ACHN (cell line): ENCODE results near the gene THBD.

Experiments
- DNase-seq: peaks from one replicate; pipeline ENCODE4 v3.0.0-alpha.2; 2015
- in situ Hi-C: cut with HindIII; loops from 2 replicates; pipeline ENCODE4 v1.10.0; 2017; ENCODE audit warnings: low sequenced_read_pairs, low pct_ligation_motif_present, low pct_unique_long_range_greater_than_20kb

The THBD gene

DNA sequence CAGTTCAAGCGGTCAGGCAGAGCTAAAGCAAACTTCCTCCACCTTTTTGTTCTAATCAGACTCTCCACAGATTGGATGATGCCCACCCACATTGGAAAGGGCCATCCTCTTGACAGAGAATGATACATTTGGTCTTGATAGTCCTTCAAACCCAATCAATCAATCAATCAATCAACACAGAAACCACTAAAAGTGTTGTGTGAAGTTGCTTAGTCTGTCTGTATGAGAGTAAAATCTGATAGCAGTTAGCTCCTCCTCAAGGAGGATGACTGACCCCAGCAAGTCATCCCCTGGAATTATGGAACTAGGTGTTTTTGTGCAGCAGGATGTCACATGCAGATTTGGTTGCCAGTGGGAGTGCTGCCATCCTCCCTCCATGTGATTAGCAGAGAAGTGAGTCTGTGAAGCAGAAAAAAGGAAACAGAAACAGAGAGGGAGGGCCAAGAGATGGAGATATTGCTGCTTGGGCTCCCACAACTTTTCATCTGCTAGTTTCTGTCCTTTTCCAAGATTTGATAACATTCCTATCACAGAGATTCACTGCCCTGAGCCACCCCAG lies 46.3 kb downstream of the THBD start:
- no peak for DNase-seq
- in situ Hi-C loops, result no loop called here

DNA sequence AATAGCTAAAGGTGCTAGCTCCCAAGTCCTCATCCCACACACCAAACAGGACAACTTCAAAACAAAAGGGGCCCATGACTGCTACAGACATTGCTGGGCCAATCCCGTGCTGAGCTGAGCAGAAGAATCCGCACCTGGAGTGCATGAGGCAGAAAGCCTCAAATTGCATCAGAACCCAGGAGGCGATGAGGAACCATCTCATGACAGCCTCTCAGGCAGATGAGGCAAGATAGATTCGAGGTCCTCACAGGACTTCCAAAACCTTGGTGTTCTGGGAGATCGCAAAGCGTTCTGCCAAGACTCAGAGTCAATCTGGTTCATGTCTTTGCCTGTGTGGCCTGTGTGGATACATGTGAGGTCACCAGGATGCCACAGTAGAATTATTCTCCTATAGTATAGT lies 47.2 kb downstream of the THBD start:
- DNase-seq, result no peak
- in situ Hi-C loops, result no loop called here

DNA sequence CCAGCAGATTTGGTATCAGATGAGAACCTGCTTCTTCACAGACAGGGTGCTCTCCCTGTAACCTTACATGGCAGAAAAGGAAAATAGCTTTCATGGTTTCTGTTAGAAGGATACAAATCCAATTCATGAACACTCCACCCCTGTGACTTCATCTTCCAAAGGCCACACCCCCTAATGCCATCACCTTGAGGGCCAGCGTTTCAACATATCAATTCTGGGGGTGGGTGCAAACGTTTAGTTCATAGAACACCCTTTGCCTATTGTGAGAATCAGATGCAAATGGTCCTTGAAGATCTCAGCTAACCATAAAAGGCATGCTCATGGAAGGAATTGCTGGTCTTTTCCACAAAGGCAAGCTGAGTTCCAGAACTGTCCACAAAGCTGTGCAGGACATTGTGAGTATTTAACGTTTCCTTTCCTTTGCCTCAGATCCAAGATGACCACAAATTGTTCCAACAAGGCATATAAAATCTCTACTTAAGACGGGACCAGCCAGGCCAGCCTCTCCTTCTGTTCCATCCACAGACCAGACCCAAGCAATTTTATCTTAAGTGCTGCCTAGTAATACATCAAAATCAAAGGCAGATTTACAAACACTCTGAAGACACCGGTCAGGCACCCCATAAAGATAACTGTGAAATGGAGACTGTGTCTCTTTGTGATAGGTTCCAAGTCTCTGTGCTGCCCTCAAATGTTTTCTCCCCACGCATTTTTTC lies 49.1 kb downstream of the THBD start:
- no peak for DNase-seq
- in situ Hi-C loops, result no loop called here

DNA sequence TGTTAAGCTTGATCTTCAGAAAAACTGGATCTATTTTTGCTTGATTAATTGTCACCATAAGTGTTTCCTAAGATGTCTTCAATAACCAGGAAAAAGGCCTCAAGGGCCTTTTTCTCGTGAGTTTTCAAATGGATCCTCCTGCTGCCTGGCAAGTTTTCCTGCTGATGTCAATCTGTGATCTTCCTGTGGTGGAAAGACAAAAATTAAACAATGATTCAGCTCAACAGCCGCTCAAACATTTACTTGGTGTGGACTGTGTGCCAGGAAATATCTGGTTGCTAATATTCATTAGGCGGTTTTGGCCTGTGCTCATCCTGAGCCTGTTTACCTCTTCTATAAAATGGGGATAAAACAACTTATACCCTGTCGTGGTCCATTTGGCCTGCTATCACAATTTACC lies 49.7 kb downstream of the THBD start:
- in situ Hi-C loops, result no loop called here
- DNase-seq, result peak; percentile 16

DNA sequence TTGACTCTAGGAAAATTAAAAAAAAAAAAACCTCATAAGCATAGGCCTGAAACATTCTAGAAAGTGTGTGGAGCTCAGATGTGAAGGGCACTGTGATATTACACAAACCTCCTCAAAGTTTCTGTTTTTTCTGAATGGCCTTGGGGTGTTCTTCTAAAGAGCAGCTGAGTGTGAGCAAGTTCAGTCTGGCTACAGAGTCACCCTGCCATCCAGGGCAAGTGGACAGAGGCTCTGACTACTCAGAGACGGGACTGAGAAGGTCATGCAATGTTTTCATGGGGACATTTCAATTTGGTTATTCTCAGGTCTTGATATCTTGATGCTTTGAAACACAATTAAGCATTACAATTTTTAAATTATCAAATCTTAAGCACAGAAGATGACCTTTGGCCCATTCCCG lies 51.0 kb downstream of the THBD start:
- no peak for DNase-seq

DNA sequence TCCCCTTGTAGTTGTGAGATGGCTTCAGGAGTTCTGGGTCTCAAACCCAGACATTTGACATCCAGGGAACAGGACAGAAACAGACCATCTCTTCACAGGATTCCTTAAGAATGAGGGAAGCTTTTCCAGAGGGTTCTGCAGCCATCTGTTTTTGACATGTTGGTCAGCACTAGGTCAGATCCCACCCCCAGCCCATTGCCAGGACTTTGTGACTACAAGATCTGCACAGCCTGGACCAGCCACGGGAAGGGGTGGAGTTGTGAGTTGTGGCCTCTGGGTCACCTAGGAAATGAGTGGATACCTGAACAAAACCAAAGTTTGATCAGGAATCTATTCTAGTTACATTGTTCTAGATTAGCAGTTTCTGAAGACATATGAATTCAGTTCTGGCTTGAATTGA lies 53.5 kb downstream of the THBD start:
- in situ Hi-C loops, result no loop called here

More for the DNA sequence above, 51.0 kb downstream of the THBD start:
- in situ Hi-C loops, result no loop called here

More for the DNA sequence above, 53.5 kb downstream of the THBD start:
- DNase-seq, result no peak
